Measurements from ENCODE around the gene MRPS11.

MRPS11 gene

GRCh38 chr15:88467073-88467934, at the start of gene MRPS11, which contains the start of gene MRPL46:
TSS of gene MRPS11 (plus strand) at chr15:88467708. CDS start at chr15:88467718, 10 bp downstream.
TSS of gene MRPL46 (minus strand) at chr15:88467388. CDS start at chr15:88467377, 11 bp downstream.
- in situ Hi-C loops (cut with MboI; ENCODE audit: low sequenced_read_pairs, unreplicated experiment), result no loop called here
- no peak for TF ChIP-seq CTCF (IDR thresholded peaks at IDR 0.05; ENCODE audit: borderline replicate concordance, control extremely low read depth, extremely low read depth, insufficient read depth, missing control alignments)
- peak; percentile 91 for DNase-seq (ENCODE audit: low spot score)

GRCh38 chr15:88419830-88420229, 47.7 kb upstream of the MRPS11 start:
- in situ Hi-C loops (cut with MboI; ENCODE audit: low sequenced_read_pairs, unreplicated experiment), result no loop called here
- no peak for TF ChIP-seq CTCF (IDR thresholded peaks at IDR 0.05; ENCODE audit: borderline replicate concordance, control extremely low read depth, extremely low read depth, insufficient read depth, missing control alignments)
- no peak for DNase-seq (ENCODE audit: low spot score)

GRCh38 chr15:88423331-88423730, 44.2 kb upstream of the MRPS11 start:
- in situ Hi-C loops (cut with MboI; ENCODE audit: low sequenced_read_pairs, unreplicated experiment), result no loop called here
- DNase-seq (ENCODE audit: low spot score), result no peak
- no peak for TF ChIP-seq CTCF (IDR thresholded peaks at IDR 0.05; ENCODE audit: borderline replicate concordance, control extremely low read depth, extremely low read depth, insufficient read depth, missing control alignments)

- in situ Hi-C loops (cut with MboI; ENCODE audit: low sequenced_read_pairs, unreplicated experiment), result no loop called here
- no peak for TF ChIP-seq CTCF (IDR thresholded peaks at IDR 0.05; ENCODE audit: borderline replicate concordance, control extremely low read depth, extremely low read depth, insufficient read depth, missing control alignments)
- no peak for DNase-seq (ENCODE audit: low spot score)
Measured at GRCh38 chr15:88426304-88426703, 41.2 kb upstream of the MRPS11 start.

GRCh38 chr15:88428053-88428452, 39.5 kb upstream of the MRPS11 start:
- in situ Hi-C loops (cut with MboI; ENCODE audit: low sequenced_read_pairs, unreplicated experiment), result no loop called here
- DNase-seq (ENCODE audit: low spot score), result no peak
- no peak for TF ChIP-seq CTCF (IDR thresholded peaks at IDR 0.05; ENCODE audit: borderline replicate concordance, control extremely low read depth, extremely low read depth, insufficient read depth, missing control alignments)

- no peak for DNase-seq (ENCODE audit: low spot score)
- TF ChIP-seq CTCF (IDR thresholded peaks at IDR 0.05; ENCODE audit: borderline replicate concordance, control extremely low read depth, extremely low read depth, insufficient read depth, missing control alignments), result no peak
- in situ Hi-C loops (cut with MboI; ENCODE audit: low sequenced_read_pairs, unreplicated experiment), result no loop called here
Measured at GRCh38 chr15:88428805-88429605, 38.5 kb upstream of the MRPS11 start.

All from GM13976 (cell line).